Liver (tissue), 9 donors: Measurements from ENCODE around the gene DCAF8. TPM values are rescaled to one million over a fixed set of nuclear protein-coding genes. Genes with fewer than 3 reads are reported as not detected.

ENCODE experiments used
- DNase-seq: peaks from one replicate; pipeline ENCODE4 v3.0.0-alpha.2; 2017; ENCODE audit warnings: low spot score
- H3K27ac ChIP-seq, 2 donors: one replicate each; pipeline ENCODE4 v1.7.0; 2013; ENCODE audit warnings: inconsistent platforms in 2 of 2, low read length in 2 of 2, control low read depth in 1 of 2, low read depth in 1 of 2, mild to moderate bottlenecking in 1 of 2
- H3K27me3 ChIP-seq, 4 donors: one replicate each; pipeline versions ENCODE4 v1.6.1 to v1.7.0; 2013; ENCODE audit warnings: low read length in 3 of 4, inconsistent platforms in 1 of 4, mild to moderate bottlenecking in 1 of 4, moderate library complexity in 1 of 4; ENCODE audit not compliant: control insufficient read depth in 4 of 4, insufficient read depth in 4 of 4
- H3K36me3 ChIP-seq, 4 donors: one replicate each; pipeline versions ENCODE4 v1.6.1 to v1.7.0; 2013; ENCODE audit warnings: low read length in 3 of 4, mild to moderate bottlenecking in 3 of 4, low read depth in 1 of 4, moderate library complexity in 1 of 4; ENCODE audit not compliant: control insufficient read depth in 4 of 4, insufficient read depth in 3 of 4
- H3K4me1 ChIP-seq, 4 donors: one replicate each; pipeline versions ENCODE4 v1.6.1 to v1.7.0; 2013; ENCODE audit warnings: low read length in 3 of 4, mild to moderate bottlenecking in 3 of 4, moderate library complexity in 1 of 4; ENCODE audit not compliant: control insufficient read depth in 4 of 4, insufficient read depth in 4 of 4
- H3K4me3 ChIP-seq, 3 donors: one replicate each; pipeline versions ENCODE4 v1.6.1 to v1.7.0; 2013; ENCODE audit warnings: low read length in 3 of 3, control low read depth in 1 of 3, low read depth in 1 of 3, mild to moderate bottlenecking in 1 of 3
- H3K9ac ChIP-seq, 2 donors: one replicate each; pipeline ENCODE4 v1.7.0; 2013; ENCODE audit warnings: low read length in 2 of 2, mild to moderate bottlenecking in 2 of 2, moderate library complexity in 2 of 2, control low read depth in 1 of 2, low read depth in 1 of 2
- H3K9me3 ChIP-seq, 4 donors: one replicate each; pipeline versions ENCODE4 v1.6.1 to v1.7.0; 2013; ENCODE audit warnings: low read length in 3 of 4; ENCODE audit not compliant: control insufficient read depth in 4 of 4
- CTCF ChIP-seq: fragments of 150-350 bp; IDR thresholded peaks from 2 replicates; pipeline ENCODE4 v1.5.1; 2017; ENCODE audit warnings: improper control_type of control experiment, low read depth, low read length; ENCODE audit not compliant: missing input control
- FOXA2 ChIP-seq: IDR thresholded peaks from 2 replicates; pipeline ENCODE4 v1.6.1; 2016; ENCODE audit warnings: antibody characterized with exemption
- GABPA ChIP-seq, 2 donors: IDR thresholded peaks in 1 of 2; conservative IDR thresholded peaks in 1 of 2; 2 replicates each; pipeline ENCODE4 v1.6.1; 2016; ENCODE audit warnings: antibody characterized with exemption in 2 of 2, mild to moderate bottlenecking in 1 of 2, moderate library complexity in 1 of 2
- HNF4A ChIP-seq, 2 donors: conservative IDR thresholded peaks; 2 replicates each; pipeline ENCODE4 v1.6.1; 2016; ENCODE audit warnings: antibody characterized with exemption in 2 of 2, mild to moderate bottlenecking in 2 of 2
- JUND ChIP-seq, 2 donors: IDR thresholded peaks; 2 replicates each; pipeline ENCODE4 v1.6.1; 2016; ENCODE audit warnings: antibody characterized with exemption in 2 of 2
- NR2F2 ChIP-seq: IDR thresholded peaks from 2 replicates; pipeline ENCODE4 v1.6.1; 2016; ENCODE audit warnings: antibody characterized with exemption
- REST ChIP-seq: IDR thresholded peaks from 2 replicates; pipeline ENCODE4 v1.6.1; 2016; ENCODE audit warnings: antibody characterized with exemption, mild to moderate bottlenecking
- SP1 ChIP-seq: IDR thresholded peaks from 2 replicates; pipeline ENCODE4 v1.6.1; 2018; ENCODE audit warnings: antibody characterized with exemption, mild to moderate bottlenecking
- TAF1 ChIP-seq: conservative IDR thresholded peaks from 2 replicates; pipeline ENCODE4 v1.6.1; 2016; ENCODE audit warnings: antibody characterized with exemption, mild to moderate bottlenecking
- WGBS: extraction: QIAGEN DNeasy Blood & Tissue Kit; methylation state at CpG from one replicate; pipeline ENCODE4 v1.1.7; 2013; 5-methylcytosine and 5-hydroxymethylcytosine counted together
- polyA plus RNA-seq, 2 donors: library from polyadenylated mRNA; stranded (reverse) in 1 of 2; unstranded in 1 of 2; fragments of 200-250 nt in 1 of 2; fragments of >200 nt in 1 of 2; fragmentation: Nextera tagmentation in 1 of 2; extraction: Ambion mirVana in 1 of 2; gene quantifications; one replicate each; pipeline versions ENCODE4 v1.2.1 to v1.2.3, GENCODE V29; 2013 to 2015
- total RNA-seq, 2 donors: library from RNA; depleted of rRNA; stranded (reverse); fragments of >200 nt; gene quantifications; one replicate each; pipeline ENCODE4 v1.2.3, GENCODE V29; 2014
- donor health status: healthy.
- donor health status: healthy.
- donor health status: healthy.
- donor health status: healthy.
- donor health status: healthy.

DCAF8 gene
- total and polyA plus RNA-seq, 4 donors, result 80.3 to 199 (median 102) TPM

- Histone ChIP-seq H3K27me3 (no peaks in the 10 kb centered on the region), H3K9ac (peak overlapping the region; percentile 72 to 81), H3K27ac (peak overlapping the region; percentile 97 to 98), H3K36me3 (peaks cover 0 to 4% (median 0%) of the 10 kb centered on the region in 4 donors), H3K4me3 (peak overlapping the region; percentile 29 to 84 (median 68)), H3K4me1 (peaks cover 16 to 80% (median 57%) of the 10 kb centered on the region in 4 donors), H3K9me3 (no peaks in the 10 kb centered on the region)
- WGBS, result 48% methylated on average over 6 of the region's 6 CpGs
- DNase-seq, result no peak
- no peak for TF ChIP-seq CTCF
- TF ChIP-seq FOXA2, result no peak
- TF ChIP-seq REST, result peak; percentile 12
- TF ChIP-seq JUND (IDR thresholded peaks at IDR 0.05), result no peak
- TF ChIP-seq TAF1, result peak; percentile 16
- TF ChIP-seq GABPA (IDR thresholded peaks at IDR 0.05 in 1 of 2, conservative IDR thresholded peaks at IDR 0.05 in 1 of 2), result no peak
Observed at GRCh38 chr1:160260406-160261382, 1.7 kb downstream of the DCAF8 start.

DNA sequence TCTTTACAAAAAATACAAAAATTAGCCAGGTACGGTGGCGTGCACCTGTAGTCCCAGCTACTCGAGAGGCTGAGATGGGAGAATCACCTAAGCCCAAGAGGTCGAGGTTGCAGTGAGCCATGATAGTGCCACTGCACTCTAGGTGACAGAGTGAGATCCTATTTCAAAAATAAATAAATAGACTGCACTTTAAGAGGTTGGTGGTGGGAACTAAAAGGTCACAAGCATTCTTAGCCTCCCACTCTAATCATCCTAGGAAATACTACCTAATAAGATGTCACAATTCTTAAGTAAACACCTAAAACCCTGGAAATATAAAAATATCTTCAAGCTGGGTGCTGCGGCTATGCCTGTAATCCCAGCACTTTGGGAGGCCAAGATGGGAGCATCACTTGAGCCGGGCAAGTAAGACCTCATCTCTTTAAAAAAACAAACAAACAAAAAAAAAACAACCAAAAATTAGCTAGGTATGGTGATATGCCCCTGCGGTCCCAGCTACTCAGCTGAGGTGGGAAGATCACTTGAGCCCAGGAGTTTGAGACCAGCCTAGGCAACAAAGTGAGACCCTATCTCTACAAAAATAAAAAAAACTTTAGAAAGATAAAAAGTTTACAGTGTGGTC, 4.1 kb downstream of the DCAF8 start:
- H3K9me3 ChIP-seq, result no peaks in the 10 kb centered on the region
- H3K4me1 ChIP-seq, result peaks cover 13 to 58% (median 37%) of the 10 kb centered on the region in 4 donors
- WGBS, result 93% methylated on average over 7 of the region's 7 CpGs

More for the DNA sequence above, 4.1 kb downstream of the DCAF8 start:
- Histone ChIP-seq H3K36me3 (peaks cover 0 to 4% (median 3%) of the 10 kb centered on the region in 4 donors), H3K27ac (no peak overlapping the region), H3K9ac (no peak overlapping the region), H3K4me3 (no peak overlapping the region), H3K27me3 (no peaks in the 10 kb centered on the region)
- no peak for DNase-seq
- no peak for TF ChIP-seq HNF4A (conservative IDR thresholded peaks at IDR 0.05)
- TF ChIP-seq CTCF, result no peak
- no peak for TF ChIP-seq SP1
- TF ChIP-seq NR2F2, result no peak
